GM06990 (cell line): ENCODE measurements around the gene KLK10.

Source experiments
- DNase-seq: peaks from one replicate; pipeline ENCODE4 v3.0.0-alpha.2; 2011; ENCODE audit not compliant: insufficient read length; ENCODE audit errors: extremely low read depth
- H3K27me3 ChIP-seq: replicated peaks from 2 replicates; pipeline ENCODE4 v1.6.0; 2011; ENCODE audit warnings: low read length; ENCODE audit not compliant: control insufficient read depth, insufficient read depth
- H3K36me3 ChIP-seq: 2 replicates; pipeline ENCODE4 v1.5.1; 2011; ENCODE audit warnings: low read length; ENCODE audit not compliant: control insufficient read depth, insufficient read depth
- H3K4me3 ChIP-seq: replicated peaks from 2 replicates; pipeline ENCODE4 v1.5.1; 2011; ENCODE audit warnings: low read depth, mild to moderate bottlenecking, control low read depth, low read length
- TF ChIP-seq, protein P1 (sequence below): IDR thresholded peaks from 2 replicates; pipeline ENCODE4 v1.5.1; 2011; ENCODE audit warnings: low read length, control low read depth, mild to moderate bottlenecking, inconsistent platforms; ENCODE audit not compliant: insufficient read depth, poor library complexity, severe bottlenecking

Gene KLK10

GRCh38 chr19:51026554-51026831 is 7.0 kb upstream of the KLK10 start, which contains the start of gene KLK11:
KLK11 (minus strand) TSS chr19:51026616; CDS start chr19:51025631, 985 bp downstream.
- H3K36me3 ChIP-seq = no peaks in the 10 kb centered on the region
- H3K27me3 ChIP-seq = peaks cover 2% of the 10 kb centered on the region
- DNase-seq = no peak
- no peak within 1 kb of the TSS for H3K4me3 ChIP-seq
- TF ChIP-seq, protein P1, sequence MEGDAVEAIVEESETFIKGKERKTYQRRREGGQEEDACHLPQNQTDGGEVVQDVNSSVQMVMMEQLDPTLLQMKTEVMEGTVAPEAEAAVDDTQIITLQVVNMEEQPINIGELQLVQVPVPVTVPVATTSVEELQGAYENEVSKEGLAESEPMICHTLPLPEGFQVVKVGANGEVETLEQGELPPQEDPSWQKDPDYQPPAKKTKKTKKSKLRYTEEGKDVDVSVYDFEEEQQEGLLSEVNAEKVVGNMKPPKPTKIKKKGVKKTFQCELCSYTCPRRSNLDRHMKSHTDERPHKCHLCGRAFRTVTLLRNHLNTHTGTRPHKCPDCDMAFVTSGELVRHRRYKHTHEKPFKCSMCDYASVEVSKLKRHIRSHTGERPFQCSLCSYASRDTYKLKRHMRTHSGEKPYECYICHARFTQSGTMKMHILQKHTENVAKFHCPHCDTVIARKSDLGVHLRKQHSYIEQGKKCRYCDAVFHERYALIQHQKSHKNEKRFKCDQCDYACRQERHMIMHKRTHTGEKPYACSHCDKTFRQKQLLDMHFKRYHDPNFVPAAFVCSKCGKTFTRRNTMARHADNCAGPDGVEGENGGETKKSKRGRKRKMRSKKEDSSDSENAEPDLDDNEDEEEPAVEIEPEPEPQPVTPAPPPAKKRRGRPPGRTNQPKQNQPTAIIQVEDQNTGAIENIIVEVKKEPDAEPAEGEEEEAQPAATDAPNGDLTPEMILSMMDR = no peak

- Histone ChIP-seq H3K36me3 (no peaks in the 10 kb centered on the region), H3K4me3 (no peak overlapping the region), H3K27me3 (peaks cover 2% of the 10 kb centered on the region)
- no peak for DNase-seq
- TF ChIP-seq, protein P1 = no peak
Measured at GRCh38 chr19:51025809-51026553, 6.5 kb upstream of the KLK10 start.

- Histone ChIP-seq H3K36me3 (no peaks in the 10 kb centered on the region), H3K27me3 (peaks cover 2% of the 10 kb centered on the region), H3K4me3 (no peak overlapping the region)
- no peak for DNase-seq
- TF ChIP-seq, protein P1 = no peak
Measured at GRCh38 chr19:51025401-51025800, 5.9 kb upstream of the KLK10 start.

DNA sequence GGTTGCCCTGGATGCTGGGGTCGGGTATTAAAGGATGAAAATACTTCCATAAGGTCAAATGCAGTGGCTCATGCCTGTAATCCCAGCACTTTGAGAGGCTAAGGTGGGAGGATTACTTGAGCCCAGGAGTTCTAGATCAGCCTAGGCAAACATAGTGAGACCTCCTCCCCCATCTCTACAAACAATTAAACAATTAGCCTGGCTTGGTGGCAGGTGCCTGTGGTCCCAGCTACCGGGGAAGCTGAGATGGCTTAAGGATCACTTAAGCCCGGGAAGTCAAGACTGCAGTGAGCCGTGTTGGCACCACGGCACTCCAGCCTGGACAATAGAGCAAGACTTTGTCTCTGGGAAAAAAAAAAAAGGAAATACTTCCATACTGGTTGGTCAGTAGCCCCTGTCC is 5.4 kb upstream of the KLK10 start:
- TF ChIP-seq, protein P1 = no peak
- H3K4me3 ChIP-seq = no peak overlapping the region
- H3K27me3 ChIP-seq = peaks cover 2% of the 10 kb centered on the region
- H3K36me3 ChIP-seq = no peaks in the 10 kb centered on the region
- DNase-seq = no peak

- DNase-seq = no peak
- Histone ChIP-seq H3K36me3 (no peaks in the 10 kb centered on the region), H3K27me3 (peaks cover 2% of the 10 kb centered on the region), H3K4me3 (no peak overlapping the region)
- TF ChIP-seq, protein P1 = no peak
Measured at GRCh38 chr19:51023946-51024345, 4.4 kb upstream of the KLK10 start.

DNA sequence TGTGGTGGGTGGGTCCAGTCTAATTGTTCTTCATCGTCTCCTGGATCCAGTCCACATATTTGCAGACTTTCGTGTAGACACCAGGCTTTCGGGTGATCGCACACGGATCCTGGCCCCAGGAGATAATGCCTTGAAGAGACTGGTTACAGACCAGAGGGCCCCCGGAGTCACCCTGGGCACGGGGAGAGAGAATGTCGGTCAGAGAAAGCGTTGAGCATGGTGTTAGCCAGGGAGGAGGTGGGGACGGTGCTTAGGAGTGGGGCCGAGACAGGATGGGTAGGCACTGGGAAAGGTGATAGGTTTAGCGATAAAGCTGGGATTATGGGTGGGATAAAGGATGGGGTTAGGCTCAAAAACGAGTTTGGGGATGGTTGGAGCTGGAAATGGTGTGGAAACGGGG is 3.0 kb upstream of the KLK10 start:
- no peak overlapping the region for H3K4me3 ChIP-seq
- no peak for DNase-seq
- H3K36me3 ChIP-seq = no peaks in the 10 kb centered on the region
- TF ChIP-seq, protein P1 = no peak
- peaks cover 2% of the 10 kb centered on the region for H3K27me3 ChIP-seq
